Measurements from ENCODE around the gene TOMM22.

The TOMM22 gene

DNA sequence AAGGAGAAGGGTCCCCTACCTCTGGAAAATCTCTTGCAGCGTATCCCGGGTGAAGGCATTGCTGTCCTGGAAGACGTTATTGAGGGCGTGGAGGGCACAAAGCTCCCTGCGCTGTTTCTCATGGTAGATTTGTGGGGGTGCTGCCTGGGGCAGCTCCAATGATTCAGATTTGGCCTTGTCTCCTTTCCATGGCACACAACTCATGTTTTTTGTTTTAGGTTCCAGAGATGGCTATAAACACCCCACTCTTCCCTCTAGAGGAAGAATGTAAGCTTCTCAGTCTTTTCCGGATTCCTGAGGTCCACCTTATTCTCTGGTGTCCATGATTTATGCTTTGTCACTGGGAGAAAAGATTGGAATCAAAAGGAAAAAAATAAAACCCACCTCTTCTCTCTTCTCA lies 18.0 kb downstream of the TOMM22 start:
- Histone ChIP-seq H3K27me3 (ENCODE audit: insufficient read depth, low read length) (no peaks in the 10 kb centered on the region), H2BK120ac (ENCODE audit: insufficient read depth, low read length, poor library complexity) (peak overlapping the region; percentile 49), H3K9me3 (ENCODE audit: insufficient read depth, low read depth, low read length) (no peaks in the 10 kb centered on the region), H3K4ac (ENCODE audit: low read depth, low read length) (peak overlapping the region; percentile 95), H3K18ac (ENCODE audit: low read length) (no peak overlapping the region), H2BK5ac (ENCODE audit: low read depth, low read length, poor library complexity) (no peak overlapping the region), H2AK5ac (ENCODE audit: low read length) (peak overlapping the region; percentile 83), H3K14ac (ENCODE audit: low read length) (peak overlapping the region; percentile 53), H3K79me1 (ENCODE audit: low read length) (peaks cover 18% of the 10 kb centered on the region), H3K23ac (ENCODE audit: low read length) (no peak overlapping the region), H3K9ac (ENCODE audit: low read length) (peak overlapping the region; percentile 72), H4K8ac (ENCODE audit: low read depth, low read length) (peak overlapping the region; percentile 77), H3K36me3 (ENCODE audit: control insufficient read depth in 1 of 2, insufficient read depth in 2 of 2, low read length in 2 of 2) (no peaks in the 10 kb centered on the region), H4K12ac (ENCODE audit: low read depth, low read length) (peak overlapping the region; percentile 18), H3K4me3 (ENCODE audit: low read depth, low read length) (peak overlapping the region; percentile 65), H3K4me1 (ENCODE audit: control insufficient read depth in 1 of 2, insufficient read depth in 2 of 2, low read length in 2 of 2) (peaks cover 5 to 16% of the 10 kb centered on the region in 2 experiments), H3K4me2 (ENCODE audit: low read length) (peak overlapping the region; percentile 93), H3K79me2 (ENCODE audit: control insufficient read depth, insufficient read depth, low read length, poor library complexity) (peaks cover 12% of the 10 kb centered on the region), H4K91ac (ENCODE audit: low read depth, low read length) (peak overlapping the region; percentile 59), H2AFZ (ENCODE audit: insufficient read depth, low read length, poor library complexity) (no peak overlapping the region), H2BK12ac (ENCODE audit: low read length) (no peak overlapping the region), H3K27ac (ENCODE audit: low read depth, low read length) (no peak overlapping the region)
- peak in 1 of 2 donors; percentile 25 for DNase-seq
- no CpG with 5 or more reads among the region's 6 CpGs for WGBS (ENCODE audit: extremely low coverage, insufficient coverage, insufficient read length)

DNA sequence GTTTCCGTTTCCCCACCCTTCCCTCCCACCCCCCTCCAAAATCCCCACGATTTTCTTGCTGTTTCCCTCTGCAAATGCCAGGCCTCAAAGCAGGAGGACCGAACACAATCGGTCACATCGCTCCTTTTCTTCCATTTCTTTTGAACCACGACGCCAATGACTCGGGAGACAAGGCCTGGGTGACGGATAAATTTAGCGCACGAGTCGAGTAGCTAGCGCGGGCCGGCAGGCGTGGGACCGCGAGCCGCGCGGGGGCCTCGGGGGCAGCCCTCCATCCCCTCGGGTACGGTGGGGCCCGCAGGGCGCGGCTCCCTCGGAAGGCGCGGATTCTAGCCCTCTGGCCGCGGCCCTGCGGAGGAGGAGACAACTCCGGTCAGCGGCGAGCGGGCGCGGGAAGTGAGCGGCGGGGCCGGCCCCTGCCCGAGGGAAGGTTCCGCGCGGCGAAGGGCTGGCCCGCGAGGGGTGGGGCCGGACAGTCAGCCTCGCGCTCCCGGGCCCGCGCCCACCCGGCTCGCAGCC lies 18.6 kb downstream of the TOMM22 start:
- peaks cover 12% of the 10 kb centered on the region for H3K79me2 ChIP-seq (ENCODE audit: control insufficient read depth, insufficient read depth, low read length, poor library complexity)
- H3K36me3 ChIP-seq (ENCODE audit: control insufficient read depth in 1 of 2, insufficient read depth in 2 of 2, low read length in 2 of 2): no peaks in the 10 kb centered on the region
- peak overlapping the region; percentile 87 for H4K12ac ChIP-seq (ENCODE audit: low read depth, low read length)
- H2BK5ac ChIP-seq (ENCODE audit: low read depth, low read length, poor library complexity): peak overlapping the region; percentile 93
- H2BK12ac ChIP-seq (ENCODE audit: low read length): peak overlapping the region; percentile 70
- no peak overlapping the region for H3K23ac ChIP-seq (ENCODE audit: low read length)
- peak overlapping the region; percentile 97 for H3K4me3 ChIP-seq (ENCODE audit: low read depth, low read length)
- peak overlapping the region; percentile 94 for H2AFZ ChIP-seq (ENCODE audit: insufficient read depth, low read length, poor library complexity)
- H3K27me3 ChIP-seq (ENCODE audit: insufficient read depth, low read length): no peaks in the 10 kb centered on the region
- H4K8ac ChIP-seq (ENCODE audit: low read depth, low read length): peak overlapping the region; percentile 90
- peak overlapping the region; percentile 96 for H4K91ac ChIP-seq (ENCODE audit: low read depth, low read length)
- H3K9me3 ChIP-seq (ENCODE audit: insufficient read depth, low read depth, low read length): no peaks in the 10 kb centered on the region
- no CpG with 5 or more reads among the region's 57 CpGs for WGBS (ENCODE audit: extremely low coverage, insufficient coverage, insufficient read length)
- H3K4me1 ChIP-seq (ENCODE audit: control insufficient read depth in 1 of 2, insufficient read depth in 2 of 2, low read length in 2 of 2): peaks cover 5 to 16% of the 10 kb centered on the region in 2 experiments
- H3K4me2 ChIP-seq (ENCODE audit: low read length): peak overlapping the region; percentile 93
- H3K9ac ChIP-seq (ENCODE audit: low read length): peak overlapping the region; percentile 99
- H3K14ac ChIP-seq (ENCODE audit: low read length): peak overlapping the region; percentile 99
- H3K27ac ChIP-seq (ENCODE audit: low read depth, low read length): peak overlapping the region; percentile 88
- peak overlapping the region; percentile 95 for H2BK120ac ChIP-seq (ENCODE audit: insufficient read depth, low read length, poor library complexity)
- DNase-seq: peak; percentile 68 to 80
- peak overlapping the region; percentile 96 for H3K4ac ChIP-seq (ENCODE audit: low read depth, low read length)
- peaks cover 18% of the 10 kb centered on the region for H3K79me1 ChIP-seq (ENCODE audit: low read length)
- H2AK5ac ChIP-seq (ENCODE audit: low read length): peak overlapping the region; percentile 98
- peak overlapping the region; percentile 98 for H3K18ac ChIP-seq (ENCODE audit: low read length)

DNA sequence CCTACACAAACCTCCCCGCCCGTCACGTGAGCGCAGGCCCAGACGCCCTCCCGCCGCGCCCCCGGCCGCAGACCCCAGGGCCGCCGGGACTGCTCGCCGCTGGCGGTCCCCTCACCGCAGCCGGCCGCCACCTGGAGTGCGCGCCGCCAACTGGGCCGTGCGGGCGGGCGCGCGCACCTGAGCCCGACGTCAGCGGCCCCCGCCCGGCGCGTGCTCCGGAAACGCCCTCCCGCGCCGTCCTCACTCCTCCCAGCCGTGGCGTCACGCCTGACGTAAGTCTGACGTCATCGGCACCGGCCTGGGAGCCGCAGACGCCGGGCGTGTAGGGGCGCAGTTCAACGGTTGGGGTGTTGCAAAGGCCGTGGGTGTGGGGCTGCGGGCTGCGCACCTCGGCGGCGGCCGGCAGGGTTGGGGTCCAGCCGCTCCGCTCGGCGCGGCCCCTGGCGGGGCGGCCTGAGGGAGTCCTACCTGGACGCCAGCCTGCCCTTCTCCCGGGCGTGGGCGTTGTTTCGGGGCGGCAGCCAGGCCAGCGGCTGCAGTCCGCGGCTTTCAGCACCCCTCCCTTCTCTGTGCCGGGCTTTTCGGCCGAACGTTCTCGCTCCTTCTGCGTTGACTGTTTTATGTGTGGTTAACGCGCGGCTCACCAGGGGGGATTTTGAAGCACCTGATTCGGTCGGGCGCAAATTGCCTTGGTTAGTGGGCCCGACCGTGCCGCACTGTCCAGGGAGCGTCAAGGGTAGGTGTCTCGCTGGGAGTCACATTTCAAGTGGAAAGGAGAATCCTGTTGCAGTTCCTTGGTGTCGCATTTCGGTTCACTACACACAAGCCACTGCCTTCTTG lies 19.3 kb downstream of the TOMM22 start, which contains the start of gene JOSD1:
Gene JOSD1 (minus strand): TSS at position 155 of the 840 bp plus-strand sequence. CDS start 956 bp downstream, outside the sequence.
- H3K27me3 ChIP-seq (ENCODE audit: insufficient read depth, low read length): no peaks in the 10 kb centered on the region
- no peak within 1 kb of the TSS for H3K23ac ChIP-seq (ENCODE audit: low read length)
- H3K14ac ChIP-seq (ENCODE audit: low read length): peak within 1 kb of the TSS; percentile 99
- H4K12ac ChIP-seq (ENCODE audit: low read depth, low read length): peak within 1 kb of the TSS; percentile 87
- H4K8ac ChIP-seq (ENCODE audit: low read depth, low read length): peak within 1 kb of the TSS; percentile 90
- peak within 1 kb of the TSS; percentile 93 for H3K4me2 ChIP-seq (ENCODE audit: low read length)
- peak within 1 kb of the TSS; percentile 88 for H3K27ac ChIP-seq (ENCODE audit: low read depth, low read length)
- no CpG with 5 or more reads among the region's 94 CpGs for WGBS (ENCODE audit: extremely low coverage, insufficient coverage, insufficient read length)
- peak within 1 kb of the TSS; percentile 93 for H2BK5ac ChIP-seq (ENCODE audit: low read depth, low read length, poor library complexity)
- peaks cover 20% of the 10 kb centered on the region for H3K79me1 ChIP-seq (ENCODE audit: low read length)
- peaks cover 15% of the 10 kb centered on the region for H3K79me2 ChIP-seq (ENCODE audit: control insufficient read depth, insufficient read depth, low read length, poor library complexity)
- peak within 1 kb of the TSS; percentile 98 for H3K18ac ChIP-seq (ENCODE audit: low read length)
- H3K36me3 ChIP-seq (ENCODE audit: control insufficient read depth in 1 of 2, insufficient read depth in 2 of 2, low read length in 2 of 2): no peaks in the 10 kb centered on the region
- peak within 1 kb of the TSS; percentile 70 for H2BK12ac ChIP-seq (ENCODE audit: low read length)
- peak within 1 kb of the TSS; percentile 97 for H3K4me3 ChIP-seq (ENCODE audit: low read depth, low read length)
- peak within 1 kb of the TSS; percentile 98 for H2AK5ac ChIP-seq (ENCODE audit: low read length)
- peak within 1 kb of the TSS; percentile 96 for H4K91ac ChIP-seq (ENCODE audit: low read depth, low read length)
- H2BK120ac ChIP-seq (ENCODE audit: insufficient read depth, low read length, poor library complexity): peak within 1 kb of the TSS; percentile 95
- no peaks in the 10 kb centered on the region for H3K9me3 ChIP-seq (ENCODE audit: insufficient read depth, low read depth, low read length)
- DNase-seq: peak; percentile 93 to 99
- peak within 1 kb of the TSS; percentile 94 for H2AFZ ChIP-seq (ENCODE audit: insufficient read depth, low read length, poor library complexity)
- H3K4ac ChIP-seq (ENCODE audit: low read depth, low read length): peak within 1 kb of the TSS; percentile 96
- peaks cover 5 to 16% of the 10 kb centered on the region in 2 experiments for H3K4me1 ChIP-seq (ENCODE audit: control insufficient read depth in 1 of 2, insufficient read depth in 2 of 2, low read length in 2 of 2)
- H3K9ac ChIP-seq (ENCODE audit: low read length): peak within 1 kb of the TSS; percentile 99

DNA sequence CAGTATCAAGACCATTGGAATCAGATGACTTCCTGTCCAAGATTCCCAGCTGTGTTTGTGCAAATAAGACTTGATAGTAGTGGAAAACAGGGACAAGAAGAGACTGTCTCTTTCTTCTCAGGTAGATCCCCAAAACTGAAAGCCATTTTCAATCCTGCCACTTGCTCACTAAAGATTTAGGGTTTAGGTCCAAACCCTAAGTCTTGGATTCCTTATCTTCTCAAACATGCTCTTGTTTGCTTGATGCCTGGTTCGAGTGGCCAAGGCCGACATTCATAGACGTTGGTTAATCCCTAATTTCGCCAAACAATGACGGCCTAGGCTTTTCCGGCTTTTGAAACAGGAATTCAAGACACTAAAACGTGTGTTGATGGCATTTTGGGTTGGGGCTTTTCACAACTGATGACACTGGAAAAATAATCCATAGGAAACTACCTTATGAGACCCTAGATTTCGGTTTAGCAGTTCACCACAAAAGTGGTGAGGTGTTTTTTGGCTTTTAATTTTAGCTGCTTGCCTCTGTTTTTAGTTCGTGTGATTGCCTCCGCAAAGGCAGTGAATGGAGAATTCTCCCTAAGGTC lies 23.0 kb downstream of the TOMM22 start:
- no peak overlapping the region for H3K4me3 ChIP-seq (ENCODE audit: low read depth, low read length)
- no peak overlapping the region for H2AFZ ChIP-seq (ENCODE audit: insufficient read depth, low read length, poor library complexity)
- H3K18ac ChIP-seq (ENCODE audit: low read length): no peak overlapping the region
- peak overlapping the region; percentile 58 for H3K4me2 ChIP-seq (ENCODE audit: low read length)
- H2BK12ac ChIP-seq (ENCODE audit: low read length): no peak overlapping the region
- H2AK5ac ChIP-seq (ENCODE audit: low read length): no peak overlapping the region
- H3K14ac ChIP-seq (ENCODE audit: low read length): no peak overlapping the region
- H3K9me3 ChIP-seq (ENCODE audit: insufficient read depth, low read depth, low read length): no peaks in the 10 kb centered on the region
- WGBS (ENCODE audit: extremely low coverage, insufficient coverage, insufficient read length): no CpG with 5 or more reads among the region's 10 CpGs
- no peak for DNase-seq
- H3K79me1 ChIP-seq (ENCODE audit: low read length): peaks cover 23% of the 10 kb centered on the region
- peaks cover 17% of the 10 kb centered on the region for H3K79me2 ChIP-seq (ENCODE audit: control insufficient read depth, insufficient read depth, low read length, poor library complexity)
- H4K12ac ChIP-seq (ENCODE audit: low read depth, low read length): no peak overlapping the region
- no peak overlapping the region for H3K27ac ChIP-seq (ENCODE audit: low read depth, low read length)
- no peaks in the 10 kb centered on the region for H3K36me3 ChIP-seq (ENCODE audit: control insufficient read depth in 1 of 2, insufficient read depth in 2 of 2, low read length in 2 of 2)
- no peaks in the 10 kb centered on the region for H3K27me3 ChIP-seq (ENCODE audit: insufficient read depth, low read length)
- no peak overlapping the region for H3K9ac ChIP-seq (ENCODE audit: low read length)
- H4K91ac ChIP-seq (ENCODE audit: low read depth, low read length): no peak overlapping the region
- H2BK5ac ChIP-seq (ENCODE audit: low read depth, low read length, poor library complexity): no peak overlapping the region
- H2BK120ac ChIP-seq (ENCODE audit: insufficient read depth, low read length, poor library complexity): no peak overlapping the region
- H3K4me1 ChIP-seq (ENCODE audit: control insufficient read depth in 1 of 2, insufficient read depth in 2 of 2, low read length in 2 of 2): peaks cover 4 to 9% of the 10 kb centered on the region in 2 experiments
- H3K4ac ChIP-seq (ENCODE audit: low read depth, low read length): no peak overlapping the region
- H4K8ac ChIP-seq (ENCODE audit: low read depth, low read length): no peak overlapping the region
- no peak overlapping the region for H3K23ac ChIP-seq (ENCODE audit: low read length)
